Raji (cell line): ENCODE measurements around the gene MRPL33.

Experiments
- POLR2A ChIP-seq: IDR thresholded peaks from 2 replicates; pipeline ENCODE4 v1.6.1; 2011; ENCODE audit warnings: low read depth, low read length, control low read depth; ENCODE audit not compliant: insufficient read depth

MRPL33 gene

GRCh38 chr2:27756544-27757498 lies 14.7 kb upstream of the MRPL33 start:
- no peak for TF ChIP-seq POLR2A

DNA sequence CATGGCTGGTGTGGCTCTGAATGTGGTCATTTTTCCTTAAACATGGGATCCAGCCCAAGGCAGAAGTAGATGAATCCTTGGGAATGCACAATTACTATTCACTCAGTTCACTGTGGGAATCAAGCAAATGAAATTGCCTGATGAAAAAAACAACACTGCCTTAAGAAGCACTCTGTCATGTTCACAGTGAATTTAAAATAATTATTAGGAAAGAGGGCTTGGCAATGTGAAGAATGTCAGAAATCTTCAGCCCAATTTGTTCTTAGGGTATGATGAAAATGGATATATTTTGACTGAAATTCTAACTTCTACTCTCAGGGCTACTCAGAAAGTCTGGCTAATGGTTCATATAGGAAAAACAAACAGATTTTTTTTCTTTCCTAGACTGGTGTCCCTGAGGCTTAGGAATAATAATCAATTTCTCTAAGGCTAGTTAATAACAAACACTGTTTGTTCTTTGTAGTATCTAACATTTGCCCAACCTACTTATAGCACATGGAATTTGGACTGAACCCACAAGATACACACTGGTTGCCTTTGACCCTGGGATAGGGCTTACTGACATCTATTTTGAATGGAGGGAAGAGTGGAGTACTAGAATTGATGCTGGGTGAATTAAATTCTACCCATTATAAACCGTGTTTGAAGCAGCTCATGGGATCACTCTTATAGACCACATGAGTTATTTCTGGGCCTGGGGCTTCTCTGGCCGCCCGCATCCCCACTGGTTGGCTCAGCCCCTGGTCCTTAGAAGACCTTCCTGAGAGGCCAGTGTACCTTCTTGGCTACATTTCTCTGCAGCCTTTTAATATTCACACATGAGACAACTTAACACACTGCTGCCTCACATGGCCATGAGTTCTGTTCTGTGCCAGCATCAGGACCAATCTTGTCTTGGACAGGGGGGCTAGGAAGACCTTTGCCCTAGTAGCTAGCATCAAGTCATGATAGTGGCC lies 8.3 kb upstream of the MRPL33 start:
- TF ChIP-seq POLR2A, result no peak

GRCh38 chr2:27763907-27764267 lies 7.6 kb upstream of the MRPL33 start:
- TF ChIP-seq POLR2A, result no peak

DNA sequence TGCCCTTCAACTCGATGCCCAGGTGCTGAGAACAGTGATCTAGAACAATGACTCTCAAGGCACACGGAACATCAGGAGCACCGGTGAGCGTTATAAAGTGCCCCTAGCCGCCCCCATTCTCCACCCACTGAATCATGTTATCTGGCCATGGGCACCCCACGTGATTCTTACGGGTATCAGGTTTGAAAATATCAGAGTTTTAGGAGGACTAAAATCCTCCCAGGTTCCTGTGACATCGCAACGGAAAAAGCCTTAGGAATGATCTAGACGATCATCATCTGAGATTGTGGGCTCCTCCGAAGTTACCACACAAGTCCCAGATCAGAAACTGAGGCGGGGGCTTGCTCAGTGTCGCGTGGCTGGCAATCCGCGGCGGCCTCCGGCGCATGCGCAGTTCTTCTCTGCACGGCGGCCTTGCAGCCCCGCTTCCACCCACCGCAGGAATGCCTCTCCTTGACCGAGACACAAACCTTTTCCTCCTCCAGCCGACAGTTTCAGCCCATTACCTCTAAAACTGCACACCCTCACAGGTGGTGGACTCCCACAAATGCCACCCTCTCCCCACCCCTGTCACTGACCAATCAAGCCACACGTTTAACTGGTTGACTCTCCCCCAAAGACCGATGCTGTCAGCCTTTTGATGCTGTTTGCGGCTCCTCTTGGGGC lies 5.8 kb upstream of the MRPL33 start:
- no peak for TF ChIP-seq POLR2A

DNA sequence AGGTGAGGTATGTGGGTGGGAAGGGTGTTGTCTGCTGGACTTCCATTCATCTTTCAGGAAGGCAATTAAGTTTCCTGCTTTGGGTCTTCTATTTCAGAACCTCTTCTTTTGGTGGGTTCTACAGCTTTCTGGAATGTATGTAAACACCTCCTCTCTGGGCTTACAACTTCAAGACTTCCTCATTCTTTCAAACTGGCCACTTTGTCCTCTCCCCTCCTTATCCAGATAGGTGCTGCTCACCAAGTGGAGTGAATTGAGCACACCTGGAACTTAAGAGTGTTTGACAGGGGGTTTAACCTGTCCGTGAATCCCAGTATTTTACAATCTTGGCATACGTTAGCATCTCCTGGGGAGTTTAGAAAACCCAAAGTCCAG lies 5.2 kb upstream of the MRPL33 start:
- no peak for TF ChIP-seq POLR2A

DNA sequence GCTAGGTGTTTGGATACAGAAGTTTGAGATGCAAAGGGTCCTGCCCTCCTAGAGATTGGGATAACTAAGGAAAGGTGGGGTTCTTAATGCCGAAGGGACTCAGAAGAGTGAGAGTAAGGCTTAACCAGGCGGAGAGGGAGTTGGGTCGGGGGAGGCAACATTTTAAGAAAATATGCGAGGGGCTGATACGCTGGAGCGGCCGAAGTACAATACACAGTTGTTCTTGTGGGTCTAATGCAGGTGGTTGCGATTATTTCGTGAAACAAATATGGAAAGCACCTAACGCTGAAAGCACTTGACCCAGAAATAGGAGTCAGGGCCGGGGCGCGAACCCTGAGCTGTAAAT lies 344 bp upstream of the MRPL33 start:
- TF ChIP-seq POLR2A, result no peak

DNA sequence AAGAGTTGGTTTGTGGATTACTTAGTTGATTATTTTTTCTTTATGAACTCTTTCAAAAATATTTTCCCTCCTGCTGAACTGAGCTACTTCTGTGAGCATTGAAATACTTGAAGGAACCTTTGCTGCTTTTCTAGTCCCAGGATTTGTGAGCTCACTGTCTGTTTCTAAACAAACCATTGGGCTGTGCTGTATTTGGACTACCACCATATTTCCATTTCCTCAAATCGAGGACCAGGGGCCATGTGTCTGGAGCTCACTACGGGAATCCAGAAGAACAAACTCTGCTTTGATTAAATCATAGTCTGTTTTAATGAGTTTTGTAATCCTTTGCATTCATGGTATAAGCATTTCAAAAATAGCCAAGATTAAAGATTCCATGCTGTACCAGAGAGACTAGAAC lies 1.3 kb downstream of the MRPL33 start:
- TF ChIP-seq POLR2A, result no peak

GRCh38 chr2:27773959-27774358 lies 2.4 kb downstream of the MRPL33 start:
- no peak for TF ChIP-seq POLR2A

GRCh38 chr2:27776097-27776496 lies 4.6 kb downstream of the MRPL33 start:
- no peak for TF ChIP-seq POLR2A

- TF ChIP-seq POLR2A, result no peak
Observed at GRCh38 chr2:27776696-27777095, 5.2 kb downstream of the MRPL33 start.

GRCh38 chr2:27779417-27780055 lies 8.0 kb downstream of the MRPL33 start:
- TF ChIP-seq POLR2A, result no peak

DNA sequence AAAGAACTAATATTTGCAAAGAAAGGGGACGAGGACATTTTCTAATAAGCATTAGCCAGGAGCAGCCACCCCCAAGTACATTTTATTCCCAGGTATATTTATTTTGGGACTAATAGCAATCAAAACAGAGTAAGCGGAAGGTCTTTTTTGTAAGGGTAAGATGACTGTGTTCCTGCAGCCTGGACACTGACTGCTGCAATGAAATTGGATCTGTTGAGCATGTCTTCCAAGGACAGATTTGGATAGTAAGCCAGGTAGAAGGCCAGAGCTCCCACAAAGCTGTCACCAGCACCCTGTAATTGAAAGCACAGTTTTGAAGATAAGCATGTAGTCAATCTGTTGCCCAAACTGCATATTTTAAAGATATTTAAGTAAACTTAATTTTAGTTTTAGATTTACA lies 10.0 kb downstream of the MRPL33 start:
- TF ChIP-seq POLR2A, result no peak

DNA sequence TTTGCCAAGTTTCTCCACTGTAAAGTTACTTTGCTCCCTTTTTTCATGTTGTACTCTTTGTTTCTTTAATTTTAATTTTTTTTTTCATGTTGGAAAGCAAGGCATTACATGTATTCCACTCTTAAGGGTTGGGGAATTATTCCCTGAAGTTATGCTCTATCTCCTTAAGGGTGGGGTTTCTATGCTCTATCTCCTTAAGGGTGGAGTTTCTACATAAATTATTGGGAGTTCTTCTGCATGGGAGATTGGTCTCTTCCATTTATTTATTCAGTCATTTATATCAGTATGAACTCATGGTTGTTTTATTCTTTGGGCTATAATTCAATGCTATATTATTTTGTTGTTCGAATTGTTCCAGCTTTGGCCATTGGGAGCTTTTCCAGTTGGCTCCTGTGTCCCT lies 11.2 kb downstream of the MRPL33 start:
- no peak for TF ChIP-seq POLR2A

DNA sequence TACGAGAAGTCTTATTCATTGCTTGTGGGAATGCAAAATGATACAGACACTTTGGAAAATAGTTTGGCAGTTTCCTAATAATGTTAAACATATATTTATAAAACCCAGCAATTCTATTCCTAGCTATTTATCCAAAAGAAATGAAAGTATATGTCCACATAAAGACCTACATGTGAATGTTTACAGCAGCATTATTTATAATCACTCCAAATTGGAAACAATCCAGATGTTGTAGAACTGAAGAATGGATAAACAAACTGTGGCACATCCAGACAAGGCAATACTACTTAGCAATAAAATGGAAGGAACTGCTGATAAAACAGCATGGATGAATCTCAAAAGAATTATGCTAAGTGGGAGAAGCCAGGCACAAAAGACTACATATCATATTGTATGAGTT lies 19.3 kb downstream of the MRPL33 start:
- no peak for TF ChIP-seq POLR2A

- TF ChIP-seq POLR2A, result no peak
Observed at GRCh38 chr2:27792759-27793158, 21.2 kb downstream of the MRPL33 start.
